ENCODE data around the gene GSTO1.

DNA sequence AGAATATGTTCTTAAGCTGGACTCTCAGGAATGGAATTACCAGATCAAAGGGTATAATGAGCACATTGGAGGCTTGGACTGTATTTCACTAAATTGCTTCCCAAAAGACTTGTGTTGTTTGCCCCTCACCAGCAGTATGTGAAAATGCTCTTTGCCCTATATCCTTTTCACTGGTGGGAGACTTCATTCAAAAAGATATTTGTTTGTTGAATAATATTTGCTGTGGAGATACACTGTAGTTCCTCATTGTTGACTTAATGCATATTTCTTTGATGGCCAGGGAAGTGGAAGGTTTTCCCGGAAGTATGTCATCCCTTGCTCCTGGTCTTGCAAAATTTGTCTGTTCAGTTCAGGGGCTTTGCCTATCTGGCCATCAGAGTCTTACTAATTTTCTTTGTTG is 33.7 kb downstream of the GSTO1 start:
- TF ChIP-seq CTCF (IDR thresholded peaks at IDR 0.05) = no peak
- TF ChIP-seq POLR2A (IDR thresholded peaks at IDR 0.05) = no peak

Data from testis (tissue), 2 donors.